Heart left ventricle (tissue), 16 donors: ENCODE data around the gene PLPPR3. TPM values are rescaled to one million over a fixed set of nuclear protein-coding genes. Genes with fewer than 3 reads are reported as not detected.
A peak's percentile ranks its signal among the peaks of the same experiment; 100 is the strongest.

Source experiments
- ATAC-seq, 4 donors: fragments of 200-7000 bp; cut with Tn5 transposase; one replicate each; pipeline ENCODE4 v1.9.1; 2020 to 2022; ENCODE audit warnings: moderate library complexity in 4 of 4, mild to moderate bottlenecking in 3 of 4, moderate number of reproducible peaks in 1 of 4
- DNase-seq, 5 donors: peaks; one replicate each; pipeline ENCODE4 v3.0.0-alpha.2; 2020
- H3K27ac ChIP-seq, 12 donors: fragments of 200-600 bp; sonication (generic) in 4 of 12; one replicate each; pipeline versions ENCODE4 v1.5.0 to v1.8.0; 2016 to 2022; ENCODE audit warnings: mild to moderate bottlenecking in 2 of 12
- H3K27me3 ChIP-seq, 9 donors: fragments of 200-600 bp; sonication (generic) in 2 of 9; one replicate each; pipeline versions ENCODE4 v1.5.1 to v1.8.0; 2016 to 2022; ENCODE audit warnings: mild to moderate bottlenecking in 3 of 9
- H3K36me3 ChIP-seq, 9 donors: fragments of 200-600 bp; sonication (generic) in 2 of 9; one replicate each; pipeline versions ENCODE4 v1.5.0 to v1.8.0; 2018 to 2022; ENCODE audit warnings: mild to moderate bottlenecking in 2 of 9
- H3K4me1 ChIP-seq, 12 donors: fragments of 200-600 bp; sonication (generic) in 4 of 12; one replicate each; pipeline versions ENCODE4 v1.5.0 to v1.8.0; 2016 to 2022; ENCODE audit warnings: mild to moderate bottlenecking in 3 of 12
- H3K4me3 ChIP-seq, 12 donors: fragments of 200-600 bp; sonication (generic) in 4 of 12; one replicate each; pipeline versions ENCODE4 v1.5.0 to v1.8.0; 2017 to 2022; ENCODE audit warnings: mild to moderate bottlenecking in 9 of 12, moderate library complexity in 4 of 12
- H3K9me3 ChIP-seq, 12 donors: fragments of 200-600 bp; sonication (generic) in 4 of 12; one replicate each; pipeline versions ENCODE4 v1.5.0 to v1.8.0; 2016 to 2022; ENCODE audit warnings: mild to moderate bottlenecking in 1 of 12
- CTCF ChIP-seq, 12 donors: fragments of 200-600 bp; sonication (generic) in 4 of 12; IDR thresholded peaks; one replicate each; pipeline versions ENCODE4 v1.5.0 to v1.8.0; 2018 to 2022; ENCODE audit warnings: antibody characterized with exemption in 12 of 12, mild to moderate bottlenecking in 5 of 12
- POLR2A ChIP-seq, 2 donors: fragments of 450-650 bp; IDR thresholded peaks; one replicate each; pipeline ENCODE4 v1.6.1; 2017; ENCODE audit warnings: antibody characterized with exemption in 2 of 2, mild to moderate bottlenecking in 2 of 2, moderate library complexity in 2 of 2
- WGBS, 4 donors: extraction: QIAGEN DNeasy Blood & Tissue Kit in 2 of 4; methylation state at CpG; one replicate each; pipeline versions ENCODE4 v1.1.5 to v1.1.7; 2013 to 2018; 5-methylcytosine and 5-hydroxymethylcytosine counted together
- intact Hi-C, 10 donors: fragments of 100-400 bp; cut with DNase I; formaldehyde crosslinking; loops; one replicate each; pipeline versions ENCODE4 v1.11.1 to v1.14.2; 2022
- polyA plus RNA-seq, 2 donors: library from polyadenylated mRNA; stranded (reverse); fragments of 200-250 nt; gene quantifications; one replicate each; pipeline ENCODE4 v1.2.3, GENCODE V29; 2013
- total RNA-seq, 9 donors: library from RNA; depleted of rRNA in 2 of 9; stranded (reverse); fragments of >200 nt in 2 of 9; fragmentation: NEBNext Ultra II Directional in 3 of 9; extraction: Animal tissue kit (Norgen Biotek cat#: 25700) in 3 of 9; gene quantifications; one replicate each; pipeline versions ENCODE4 v1.1.0 to v1.2.4, GENCODE V29; 2016 to 2023
- donor health status: ischemic (EF 13 %, LVEDD 7.1; RV severe dilation, severe dysfunction).
- donor health status: healthy with polysubstance abuse.
- donor health status: DM: no; HTN: yes; CAD: no.
- donor health status: DM: no; HTN: no; CAD: no.
- donor health status: ischemic (EF 25% LVEDD 6.9; RV normal size, moderate dysfunction).
- donor health status: ischemic (EF 25% LVEDD 5.7; RV mildly dilated, moderate dysfunction).
- donor health status: healthy.
- donor health status: DM: yes; HTN: yes; CAD: no.
- donor health status: ischemic (EF 35%, LVEDD 5.7; RV mildly dilated, moderate dysfunction).
- donor health status: nonischemic (EF 11% LVEDD 7.7; RV severe dilation, severe dysfunction).
- donor health status: DM: yes; HTN: yes; CAD: no.
- donor health status: PGD.
- donor health status: ischemic (EF 29% LVEDD 5.4; RV normal size, mild dysfunction).
- donor health status: nonischemic (EF 23%, LVEDD 6.1; RV moderate dilation, normal function).

PLPPR3 gene
- total and polyA plus RNA-seq, 11 donors, result 0.10 to 0.50 (median 0.14) TPM; not detected in 8

GRCh38 chr19:848386-848921 is 26.7 kb upstream of the PLPPR3 start:
- intact Hi-C loops, result loop anchor here in 1 of 10 donors (5.0 kb wide), 1 partner anchor 71 kb away; no protein-coding TSS in a partner anchor
- Histone ChIP-seq H3K27me3 (peaks cover 20 to 65% (median 29%) of the 10 kb centered on the region in 9 donors), H3K36me3 (no peaks in the 10 kb centered on the region), H3K27ac (peak overlapping the region in 2 of 12 donors; percentile 6 to 61), H3K4me3 (no peak overlapping the region), H3K9me3 (no peaks in the 10 kb centered on the region), H3K4me1 (peaks cover 0 to 36% (median 12%) of the 10 kb centered on the region in 12 donors)
- no peak for TF ChIP-seq CTCF (IDR thresholded peaks at IDR 0.05)
- no peak for TF ChIP-seq POLR2A (IDR thresholded peaks at IDR 0.05)
- WGBS, 4 donors, result 48 to 56% (median 54%) methylated on average over 12 of the region's 12 CpGs
- peak in 2 of 4 donors; percentile 6 to 21 for ATAC-seq
- no peak for DNase-seq

DNA sequence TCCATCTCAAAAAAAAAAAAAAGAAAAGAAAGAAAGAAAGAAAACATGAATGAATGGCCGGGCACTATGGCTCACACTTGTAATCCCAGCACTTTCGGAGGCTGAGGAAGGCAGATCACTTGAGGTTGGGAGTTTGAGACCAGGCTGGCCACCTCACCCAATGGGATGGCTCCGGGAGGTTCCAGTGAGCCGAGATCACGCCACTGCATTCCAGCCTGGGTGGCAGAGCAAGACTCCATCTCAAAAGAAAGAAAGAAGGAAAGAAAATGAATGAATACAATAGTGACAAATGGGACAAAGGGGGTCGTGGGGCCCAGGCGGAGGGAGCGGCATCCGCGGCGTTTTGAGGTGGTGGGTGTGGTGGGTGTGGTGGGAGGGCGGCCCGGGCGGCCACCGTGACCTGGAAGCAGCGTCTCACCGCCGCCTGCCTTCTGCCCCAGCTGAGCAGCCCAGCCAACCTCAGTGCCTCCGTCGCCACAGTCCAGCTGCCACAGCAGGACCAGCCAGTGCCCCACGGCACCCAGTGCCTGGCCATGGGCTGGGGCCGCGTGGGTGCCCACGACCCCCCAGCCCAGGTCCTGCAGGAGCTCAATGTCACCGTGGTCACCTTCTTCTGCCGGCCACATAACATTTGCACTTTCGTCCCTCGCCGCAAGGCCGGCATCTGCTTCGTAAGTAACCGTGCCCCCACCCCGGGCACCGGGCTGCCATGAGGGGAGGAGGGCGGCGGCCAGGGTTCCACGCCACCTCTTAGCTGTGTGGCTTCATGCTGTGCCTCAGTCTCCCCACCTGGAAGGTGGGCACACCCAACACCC is 24.2 kb upstream of the PLPPR3 start:
- intact Hi-C loops, result loop anchor here in 1 of 10 donors (5.0 kb wide), 1 partner anchor 69 kb away; no protein-coding TSS in a partner anchor
- no peaks in the 10 kb centered on the region for H3K9me3 ChIP-seq
- DNase-seq (no peak), ATAC-seq (no peak)
- 65 to 77% (median 75%) methylated on average over 33 to 37 of the region's 37 CpGs for whole genome bisulfite sequencing, 4 donors
- peaks cover 0 to 31% (median 14%) of the 10 kb centered on the region in 12 donors for H3K4me1 ChIP-seq
- TF ChIP-seq CTCF (IDR thresholded peaks at IDR 0.05) (no peak), POLR2A (IDR thresholded peaks at IDR 0.05) (no peak)
- H3K36me3 ChIP-seq, result no peaks in the 10 kb centered on the region
- peaks cover 11 to 62% (median 29%) of the 10 kb centered on the region in 9 donors for H3K27me3 ChIP-seq
- H3K27ac ChIP-seq, result no peak overlapping the region
- no peak overlapping the region for H3K4me3 ChIP-seq

GRCh38 chr19:844546-844971 is 22.8 kb upstream of the PLPPR3 start:
- no peak overlapping the region for H3K4me3 ChIP-seq
- 30 to 70% (median 50%) methylated on average over 6 to 11 of the region's 11 CpGs for WGBS, 4 donors

More at GRCh38 chr19:844546-844971, 22.8 kb upstream of the PLPPR3 start:
- no peak for ATAC-seq
- Histone ChIP-seq H3K9me3 (no peaks in the 10 kb centered on the region), H3K36me3 (no peaks in the 10 kb centered on the region), H3K27ac (no peak overlapping the region), H3K27me3 (peaks cover 11 to 68% (median 30%) of the 10 kb centered on the region in 9 donors), H3K4me1 (peaks cover 0 to 23% (median 8%) of the 10 kb centered on the region in 12 donors)
- TF ChIP-seq CTCF (IDR thresholded peaks at IDR 0.05) (no peak), POLR2A (IDR thresholded peaks at IDR 0.05) (no peak)
- intact Hi-C loops, result no loop called here
- no peak for DNase-seq
